ENCODE data around the gene RTKN2.

RTKN2 gene

DNA sequence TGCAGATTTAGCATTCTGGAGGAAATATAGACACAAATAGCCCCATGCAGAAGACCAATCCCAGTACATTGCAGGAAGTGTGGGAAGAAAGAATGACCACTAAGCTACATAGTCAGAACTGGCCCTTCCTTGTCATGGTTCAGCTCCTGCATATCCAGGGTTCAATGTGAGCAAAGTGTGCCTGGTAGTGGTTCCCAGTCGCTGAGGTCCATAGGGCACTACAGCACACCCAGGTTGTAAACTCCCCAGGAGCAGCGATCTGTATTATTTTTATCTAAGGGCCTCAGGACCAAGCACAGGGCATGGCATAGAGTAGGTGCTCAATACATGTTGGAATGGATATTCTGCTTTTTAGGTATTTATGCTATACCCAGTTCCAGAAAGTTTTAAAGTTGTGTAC, 114.4 kb downstream of the RTKN2 start:
- DNase-seq (ENCODE audit: low read depth in 1 of 2, low spot score in 1 of 2), result no peak
- in situ Hi-C loops (cut with HindIII; ENCODE audit: low pct_unique_long_range_greater_than_20kb, low sequenced_read_pairs), result no loop called here
- TF ChIP-seq JUND (IDR thresholded peaks at IDR 0.05; ENCODE audit: low read depth), result no peak

DNA sequence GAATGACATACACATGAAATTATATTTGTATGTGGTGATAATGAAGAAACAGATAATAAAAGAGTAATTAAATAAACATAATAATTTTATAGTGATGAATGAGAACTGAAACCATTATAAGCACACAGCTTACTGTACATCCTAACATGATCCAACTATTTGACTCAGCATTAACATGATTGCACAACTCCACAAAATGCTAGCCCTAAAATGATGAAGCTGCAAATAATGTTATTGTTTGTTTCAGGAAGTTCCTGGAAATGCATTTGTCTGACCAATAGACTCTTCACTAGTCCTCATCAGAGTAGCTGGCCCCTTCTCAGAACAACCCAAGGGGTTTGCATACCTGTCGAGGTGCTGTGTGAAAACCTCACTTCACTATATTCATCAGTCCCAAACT, 115.5 kb downstream of the RTKN2 start:
- DNase-seq (ENCODE audit: low read depth in 1 of 2, low spot score in 1 of 2), result no peak
- TF ChIP-seq JUND (IDR thresholded peaks at IDR 0.05; ENCODE audit: low read depth), result no peak
- in situ Hi-C loops (cut with HindIII; ENCODE audit: low pct_unique_long_range_greater_than_20kb, low sequenced_read_pairs), result no loop called here

DNA sequence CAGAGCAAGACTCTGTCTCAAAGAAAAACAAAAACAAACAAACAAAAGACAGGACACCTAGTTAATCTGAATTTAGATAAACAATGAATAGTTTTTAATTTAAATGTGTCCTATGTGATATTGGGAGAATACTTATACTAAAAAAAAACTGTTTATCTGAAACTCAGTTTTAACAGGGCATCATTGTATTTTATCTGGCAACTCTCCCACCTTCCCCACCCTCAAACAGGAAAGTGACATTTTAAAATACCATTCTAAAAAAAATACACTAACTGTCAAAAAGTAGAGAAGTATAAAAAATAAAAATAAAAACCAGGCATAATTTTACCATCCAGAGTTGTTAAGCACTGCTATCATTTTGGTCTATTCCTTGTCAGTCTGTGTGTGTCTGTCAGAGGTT, 119.0 kb downstream of the RTKN2 start:
- no peak for TF ChIP-seq JUND (IDR thresholded peaks at IDR 0.05; ENCODE audit: low read depth)
- DNase-seq (ENCODE audit: low read depth in 1 of 2, low spot score in 1 of 2), result no peak
- in situ Hi-C loops (cut with HindIII; ENCODE audit: low pct_unique_long_range_greater_than_20kb, low sequenced_read_pairs), result no loop called here

DNA sequence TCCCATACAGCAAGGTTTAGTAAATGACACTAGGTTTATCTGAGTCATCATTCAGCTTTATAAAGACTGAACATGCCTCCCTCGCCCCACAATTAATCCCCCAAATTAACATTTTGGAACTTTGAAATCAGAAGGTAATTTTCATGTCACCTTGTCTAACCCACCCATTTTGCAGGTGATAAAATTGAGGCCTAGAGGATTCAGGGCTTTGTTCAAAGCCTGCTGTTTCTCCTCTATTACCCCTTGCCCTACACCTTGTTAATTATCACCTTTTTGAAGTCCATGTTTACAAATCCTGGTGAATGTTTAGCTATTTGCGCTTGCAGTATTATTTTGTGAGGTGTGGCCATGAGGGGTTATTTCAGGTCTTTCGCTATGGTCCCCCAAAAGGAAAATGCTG, 120.5 kb downstream of the RTKN2 start:
- no peak for TF ChIP-seq JUND (IDR thresholded peaks at IDR 0.05; ENCODE audit: low read depth)
- in situ Hi-C loops (cut with HindIII; ENCODE audit: low pct_unique_long_range_greater_than_20kb, low sequenced_read_pairs), result no loop called here
- DNase-seq (ENCODE audit: low read depth in 1 of 2, low spot score in 1 of 2), result no peak

DNA sequence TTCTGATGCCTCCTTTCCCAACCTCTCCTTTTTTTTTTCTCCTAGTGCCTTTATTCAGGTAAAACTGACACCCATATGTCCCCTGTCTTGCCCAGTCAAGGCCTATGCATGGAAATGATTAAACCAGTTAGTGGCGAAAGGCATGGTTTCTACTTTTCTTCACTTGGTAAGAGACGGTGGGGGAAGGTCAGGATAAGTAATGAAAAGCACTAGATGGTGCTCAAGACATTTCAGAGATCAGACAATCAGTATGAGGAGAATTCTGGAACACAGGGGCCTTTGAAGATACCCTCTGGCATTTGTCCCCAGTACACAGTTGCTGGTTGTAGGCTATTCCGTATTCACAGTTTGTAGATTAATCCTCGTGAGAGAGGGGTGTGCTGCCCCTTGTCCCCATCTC, 121.2 kb downstream of the RTKN2 start:
- TF ChIP-seq JUND (IDR thresholded peaks at IDR 0.05; ENCODE audit: low read depth), result no peak
- in situ Hi-C loops (cut with HindIII; ENCODE audit: low pct_unique_long_range_greater_than_20kb, low sequenced_read_pairs), result no loop called here
- DNase-seq (ENCODE audit: low read depth in 1 of 2, low spot score in 1 of 2), result no peak

- 0 out of 2 replicates have a peak, but pooled peaks have one; percentile 36 for TF ChIP-seq JUND (IDR thresholded peaks at IDR 0.05; ENCODE audit: low read depth)
- in situ Hi-C loops (cut with HindIII; ENCODE audit: low pct_unique_long_range_greater_than_20kb, low sequenced_read_pairs), result no loop called here
- DNase-seq (ENCODE audit: low read depth in 1 of 2, low spot score in 1 of 2), result peak in 1 of 2 experiments; percentile 34
Observed at GRCh38 chr10:62136931-62137330, 131.7 kb downstream of the RTKN2 start.

DNA sequence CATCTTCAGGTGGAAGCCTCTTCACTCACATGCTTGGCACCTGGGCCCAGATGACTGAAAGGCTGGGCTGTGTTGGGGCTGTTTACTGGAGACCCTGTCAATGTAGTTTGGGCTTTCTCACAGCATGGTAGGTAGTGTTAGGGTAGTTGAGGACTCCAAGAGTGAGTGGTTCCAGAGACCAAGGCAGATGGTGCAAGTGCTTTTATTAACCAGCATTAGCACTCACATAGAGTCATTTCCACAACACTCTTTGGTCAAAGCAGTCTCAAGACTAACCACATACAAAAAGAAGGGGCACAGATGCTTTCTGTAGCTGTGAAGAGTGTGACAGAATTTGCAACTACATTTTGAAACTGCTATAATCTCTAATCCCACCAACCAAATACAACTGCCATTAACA, 135.0 kb downstream of the RTKN2 start:
- no peak for DNase-seq (ENCODE audit: low read depth in 1 of 2, low spot score in 1 of 2)
- no peak for TF ChIP-seq JUND (IDR thresholded peaks at IDR 0.05; ENCODE audit: low read depth)
- in situ Hi-C loops (cut with HindIII; ENCODE audit: low pct_unique_long_range_greater_than_20kb, low sequenced_read_pairs), result no loop called here

Measured in T47D (cell line).